GM12878 (cell line): ENCODE results near the gene PARP16. TPM values are rescaled to one million over a fixed set of nuclear protein-coding genes. Genes with fewer than 3 reads are reported as not detected.

Experiments
- ATAC-seq: fragments of 200-7000 bp; cut with Tn5 transposase; 3 replicates; pipeline ENCODE4 v1.9.1; 2020; ENCODE audit warnings: mild to moderate bottlenecking, moderate library complexity
- BruUV-seq: library from RNA; stranded (reverse); fragments of 400-500 nt; replicated peaks from 2 replicates; lab custom pipeline; 2021; lab: Mats Ljungman, UMichigan
- CTCF ChIA-PET: fragments of 300-600 bp; sonication (Branson Sonifier 250); formaldehyde crosslinking; extraction: SDS; loops from one replicate; lab custom pipeline; 2021; ENCODE audit warnings: inconsistent platforms; lab: Yijun Ruan, JAX
- POLR2A ChIA-PET: fragments of 350-600 bp; formaldehyde crosslinking; extraction: SDS; loops from one replicate; lab custom pipeline; 2021; ENCODE audit warnings: inconsistent platforms; lab: Charles Lee
- RAD21 ChIA-PET: fragments of 300-600 bp; sonication (Branson Sonifier 250); formaldehyde crosslinking; loops from one replicate; lab custom pipeline; 2023; ENCODE audit warnings: antibody characterized with exemption; ENCODE audit not compliant: unreplicated experiment; lab: Charles Lee
- SMC1A ChIA-PET: fragments of 300-600 bp; sonication (Branson Sonifier 250); formaldehyde crosslinking; loops from one replicate; lab custom pipeline; 2023; ENCODE audit not compliant: unreplicated experiment, uncharacterized antibody; lab: Charles Lee
- DNase-seq: peaks from one replicate; pipeline ENCODE4 v3.0.0-alpha.2; 2011; ENCODE audit warnings: low read depth, low spot score
- FAIRE-seq: peaks from 3 replicates; lab custom pipeline; 2011; peaks lifted over from hg19 to GRCh38; lab: Jason Lieb, UNC
- H2AFZ ChIP-seq: 2 replicates; pipeline ENCODE4 v1.6.0; 2011; ENCODE audit warnings: low read depth, low read length, control low read depth; ENCODE audit not compliant: control insufficient read depth
- H3K27ac ChIP-seq: 2 replicates; pipeline ENCODE4 v1.5.1; 2011; ENCODE audit warnings: control low read depth; ENCODE audit not compliant: control insufficient read depth, insufficient read depth
- H3K27me3 ChIP-seq, 2 experiments: replicated peaks in 1 of 2; 2 replicates each; pipeline versions ENCODE4 v1.6.0 to v1.6.1; 2011; ENCODE audit warnings: low read length in 1 of 2; ENCODE audit not compliant: control insufficient read depth in 2 of 2, insufficient read depth in 2 of 2
- H3K36me3 ChIP-seq, 2 experiments: 2 replicates each; pipeline ENCODE4 v1.5.1; 2011; ENCODE audit warnings: low read length in 1 of 2; ENCODE audit not compliant: control insufficient read depth in 2 of 2, insufficient read depth in 2 of 2
- H3K4me1 ChIP-seq: 2 replicates; pipeline ENCODE4 v1.6.1; 2011; ENCODE audit warnings: mild to moderate bottlenecking, low read length, moderate library complexity, mixed read lengths; ENCODE audit not compliant: control insufficient read depth, insufficient read depth
- H3K4me2 ChIP-seq: 2 replicates; pipeline ENCODE4 v1.6.0; 2011; ENCODE audit warnings: control low read depth; ENCODE audit not compliant: control insufficient read depth, insufficient read depth
- H3K4me3 ChIP-seq: fragments of 200-600 bp; sonication (generic); 2 replicates; pipeline ENCODE4 v1.5.1; 2016
- H3K79me2 ChIP-seq: 2 replicates; pipeline ENCODE4 v1.6.0; 2011; ENCODE audit warnings: low read length; ENCODE audit not compliant: control insufficient read depth, insufficient read depth
- H3K9ac ChIP-seq: 2 replicates; pipeline ENCODE4 v1.8.0; 2011; ENCODE audit warnings: low read length, control low read depth, mixed read lengths; ENCODE audit not compliant: control insufficient read depth, insufficient read depth
- H3K9me3 ChIP-seq: replicated peaks from 3 replicates; pipeline ENCODE4 v1.5.1; 2011; ENCODE audit warnings: mild to moderate bottlenecking, low read length; ENCODE audit not compliant: control insufficient read depth, insufficient read depth
- H4K20me1 ChIP-seq: 2 replicates; pipeline ENCODE4 v1.6.0; 2011; ENCODE audit not compliant: control insufficient read depth, insufficient read depth
- CEBPB ChIP-seq, 2 experiments: fragments of 150-350 bp in 1 of 2; IDR thresholded peaks; 2 replicates each; pipeline ENCODE4 v1.6.1; 2012 to 2014; ENCODE audit warnings: low read depth in 2 of 2, low read length in 2 of 2, borderline replicate concordance in 1 of 2, inconsistent platforms in 1 of 2
- CHD1 ChIP-seq: IDR thresholded peaks from 2 replicates; pipeline ENCODE4 v1.6.1; 2012; ENCODE audit warnings: low read depth, low read length, improper control_type of control experiment
- ESRRA ChIP-seq: IDR thresholded peaks from 2 replicates; pipeline ENCODE4 v1.6.1; 2012; ENCODE audit warnings: mild to moderate bottlenecking, low read length, improper control_type of control experiment
- FOXK2 ChIP-seq: fragments of 450-650 bp; IDR thresholded peaks from 2 replicates; pipeline ENCODE4 v1.6.1; 2017; ENCODE audit warnings: mild to moderate bottlenecking, moderate library complexity
- GABPA ChIP-seq: IDR thresholded peaks from 2 replicates; pipeline ENCODE4 v1.6.1; 2014; ENCODE audit warnings: antibody characterized with exemption, low read depth, mild to moderate bottlenecking, inconsistent platforms
- MYB ChIP-seq: fragments of 150-350 bp; IDR thresholded peaks from 2 replicates; pipeline ENCODE4 v1.6.1; 2014; ENCODE audit warnings: mild to moderate bottlenecking, low read depth, low read length, borderline replicate concordance
- NFIC ChIP-seq: IDR thresholded peaks from 2 replicates; pipeline ENCODE4 v1.6.1; 2012; ENCODE audit warnings: low read depth, mild to moderate bottlenecking, inconsistent platforms, low read length, moderate library complexity
- NFXL1 ChIP-seq: fragments of 450-650 bp; IDR thresholded peaks from 2 replicates; pipeline ENCODE4 v1.6.1; 2017; ENCODE audit warnings: antibody characterized with exemption, mild to moderate bottlenecking, borderline replicate concordance
- NR2C1 ChIP-seq: fragments of 450-650 bp; IDR thresholded peaks from 2 replicates; pipeline ENCODE4 v1.6.1; 2017; ENCODE audit warnings: antibody characterized with exemption, mild to moderate bottlenecking, moderate library complexity
- NR2F1 ChIP-seq: fragments of 450-650 bp; conservative IDR thresholded peaks from 2 replicates; pipeline ENCODE4 v1.6.1; 2017; ENCODE audit warnings: mild to moderate bottlenecking
- SIN3A ChIP-seq: IDR thresholded peaks from 2 replicates; pipeline ENCODE4 v1.6.1; 2012; ENCODE audit warnings: low read depth, low read length, improper control_type of control experiment
- STAT3 ChIP-seq: IDR thresholded peaks from 2 replicates; pipeline ENCODE4 v1.6.1; 2011; ENCODE audit warnings: low read depth, low read length, improper control_type of control experiment
- SUPT20H ChIP-seq: IDR thresholded peaks from 2 replicates; pipeline ENCODE4 v1.6.1; 2011; ENCODE audit warnings: low read depth, mild to moderate bottlenecking, low read length, moderate library complexity, borderline replicate concordance; ENCODE audit not compliant: control insufficient read depth
- YBX1 ChIP-seq: fragments of 450-650 bp; IDR thresholded peaks from 2 replicates; pipeline ENCODE4 v1.6.1; 2016; ENCODE audit warnings: antibody characterized with exemption
- ZNF24 ChIP-seq: fragments of 450-650 bp; IDR thresholded peaks from 2 replicates; pipeline ENCODE4 v1.6.1; 2017; ENCODE audit warnings: antibody characterized with exemption, mild to moderate bottlenecking
- WGBS: methylation state at CpG from one replicate; pipeline ENCODE4 v1.1.6; 2016; ENCODE audit warnings: low lambda C conversion rate; ENCODE audit not compliant: insufficient replicate concordance, insufficient coverage; ENCODE audit errors: missing lambda C conversion rate; 5-methylcytosine and 5-hydroxymethylcytosine counted together
- in situ Hi-C: fragments of 300-500 bp; cut with MboI; formaldehyde crosslinking; loops from 9 replicates; pipeline ENCODE4 v1.14.3; 2018; ENCODE audit warnings: mixed read lengths
- intact Hi-C: fragments of 100-400 bp; cut with micrococcal nuclease; formaldehyde crosslinking; loops from one replicate; pipeline ENCODE4 v1.14.2; 2022; ENCODE audit not compliant: unreplicated experiment
- polyA plus RNA-seq, 11 experiments: library from polyadenylated mRNA; depleted of rRNA in 4 of 11; unstranded in 6 of 11; stranded (reverse) in 5 of 11; fragments of >200 nt; fragmentation: Nextera tagmentation in 4 of 11; fragmentation: Illumina TruSeq in 1 of 11; extraction: Ambion mirVana in 4 of 11; extraction: Trizol in 1 of 11; gene quantifications; 1 replicate in 1 of 11; 2 replicates in 10 of 11; pipeline versions ENCODE4 v1.2.1 to v1.2.3, GENCODE V29; 2011 to 2016; ENCODE audit warnings: inconsistent platforms in 2 of 11, missing spikeins in 2 of 11, low read depth in 1 of 11
- total RNA-seq, 4 experiments: library from RNA; depleted of rRNA in 3 of 4; stranded (reverse); fragments of >200 nt in 3 of 4; fragmentation: Illumina TruSeq in 1 of 4; extraction: Trizol in 1 of 4; gene quantifications; 2 replicates each; pipeline versions ENCODE4 v1.2.1 to v1.2.3, GENCODE V29; 2013 to 2021
- TF ChIP-seq, protein P1 (sequence below): fragments of 450-650 bp; formaldehyde crosslinking; IDR thresholded peaks from 2 replicates; pipeline ENCODE4 v1.4.0; 2020; ENCODE audit warnings: mild to moderate bottlenecking, moderate library complexity

The PARP16 gene
- total and polyA plus RNA-seq, 10 of the 15 experiments (the other 5 are each of a cell fraction or from before 2014, with no cell fraction given), result 4.9 to 15.7 (median 9.9) TPM

- no peak for TF ChIP-seq NFXL1
- TF ChIP-seq, protein P1, sequence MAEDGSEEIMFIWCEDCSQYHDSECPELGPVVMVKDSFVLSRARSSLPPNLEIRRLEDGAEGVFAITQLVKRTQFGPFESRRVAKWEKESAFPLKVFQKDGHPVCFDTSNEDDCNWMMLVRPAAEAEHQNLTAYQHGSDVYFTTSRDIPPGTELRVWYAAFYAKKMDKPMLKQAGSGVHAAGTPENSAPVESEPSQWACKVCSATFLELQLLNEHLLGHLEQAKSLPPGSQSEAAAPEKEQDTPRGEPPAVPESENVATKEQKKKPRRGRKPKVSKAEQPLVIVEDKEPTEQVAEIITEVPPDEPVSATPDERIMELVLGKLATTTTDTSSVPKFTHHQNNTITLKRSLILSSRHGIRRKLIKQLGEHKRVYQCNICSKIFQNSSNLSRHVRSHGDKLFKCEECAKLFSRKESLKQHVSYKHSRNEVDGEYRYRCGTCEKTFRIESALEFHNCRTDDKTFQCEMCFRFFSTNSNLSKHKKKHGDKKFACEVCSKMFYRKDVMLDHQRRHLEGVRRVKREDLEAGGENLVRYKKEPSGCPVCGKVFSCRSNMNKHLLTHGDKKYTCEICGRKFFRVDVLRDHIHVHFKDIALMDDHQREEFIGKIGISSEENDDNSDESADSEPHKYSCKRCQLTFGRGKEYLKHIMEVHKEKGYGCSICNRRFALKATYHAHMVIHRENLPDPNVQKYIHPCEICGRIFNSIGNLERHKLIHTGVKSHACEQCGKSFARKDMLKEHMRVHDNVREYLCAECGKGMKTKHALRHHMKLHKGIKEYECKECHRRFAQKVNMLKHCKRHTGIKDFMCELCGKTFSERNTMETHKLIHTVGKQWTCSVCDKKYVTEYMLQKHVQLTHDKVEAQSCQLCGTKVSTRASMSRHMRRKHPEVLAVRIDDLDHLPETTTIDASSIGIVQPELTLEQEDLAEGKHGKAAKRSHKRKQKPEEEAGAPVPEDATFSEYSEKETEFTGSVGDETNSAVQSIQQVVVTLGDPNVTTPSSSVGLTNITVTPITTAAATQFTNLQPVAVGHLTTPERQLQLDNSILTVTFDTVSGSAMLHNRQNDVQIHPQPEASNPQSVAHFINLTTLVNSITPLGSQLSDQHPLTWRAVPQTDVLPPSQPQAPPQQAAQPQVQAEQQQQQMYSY (CRISPR knock-in tag), result no peak
- no peak for TF ChIP-seq ESRRA
- TF ChIP-seq NR2C1, result no peak
- TF ChIP-seq NR2F1, result no peak
- TF ChIP-seq MYB, result no peak
- no peak for TF ChIP-seq ZNF24
- TF ChIP-seq SIN3A, result no peak
- TF ChIP-seq SUPT20H, result no peak
- no peak for TF ChIP-seq YBX1
- TF ChIP-seq CEBPB (IDR thresholded peaks at IDR 0.05; ENCODE audit: borderline replicate concordance in 1 of 2, low read depth in 2 of 2, low read length in 2 of 2), result no peak
- TF ChIP-seq STAT3, result no peak
- no peak for TF ChIP-seq FOXK2
- no peak for TF ChIP-seq CHD1
- TF ChIP-seq GABPA, result no peak
- no peak for TF ChIP-seq NFIC
- POLR2A ChIA-PET, result no interaction called here
- RAD21 ChIA-PET, result no interaction called here
- SMC1A ChIA-PET, result interaction anchor here (0.6 kb wide), 1 partner anchor 15 kb away, joined by 6 read pairs; no protein-coding TSS in a partner anchor
- Histone ChIP-seq H3K4me3 (no peak overlapping the region), H4K20me1 (no peaks in the 10 kb centered on the region), H3K4me1 (no peaks in the 10 kb centered on the region), H3K9ac (no peak overlapping the region), H3K36me3 (peaks cover 0 to 5% of the 10 kb centered on the region in 2 experiments; a peak in 3 of 4 replicates), H3K4me2 (no peak overlapping the region), H3K79me2 (no peaks in the 10 kb centered on the region), H2AFZ (no peak overlapping the region), H3K27ac (no peak overlapping the region), H3K27me3 (no peaks in the 10 kb centered on the region), H3K9me3 (no peaks in the 10 kb centered on the region)
- no TSS peak for BruUV-seq
- intact Hi-C loops (no loop called here), in situ Hi-C loops (no loop called here)
- DNase-seq (no peak), ATAC-seq (no peak), FAIRE-seq (no peak)
- 92% methylated on average over 7 of the region's 7 CpGs for WGBS
- CTCF ChIA-PET, result interaction anchor here (0.6 kb wide), 1 partner anchor 129 kb away, joined by 4 read pairs; no protein-coding TSS in a partner anchor
These were observed 31.1 kb downstream of the PARP16 start for GRCh38 chr15:65255486-65256140.
